GM19238 (cell line): ENCODE measurements around the gene GABRR3.

Experiments
- DNase-seq: peaks from one replicate; pipeline ENCODE4 v3.0.0; 2011; ENCODE audit warnings: low spot score; ENCODE audit not compliant: insufficient read length

GABRR3 gene

DNA sequence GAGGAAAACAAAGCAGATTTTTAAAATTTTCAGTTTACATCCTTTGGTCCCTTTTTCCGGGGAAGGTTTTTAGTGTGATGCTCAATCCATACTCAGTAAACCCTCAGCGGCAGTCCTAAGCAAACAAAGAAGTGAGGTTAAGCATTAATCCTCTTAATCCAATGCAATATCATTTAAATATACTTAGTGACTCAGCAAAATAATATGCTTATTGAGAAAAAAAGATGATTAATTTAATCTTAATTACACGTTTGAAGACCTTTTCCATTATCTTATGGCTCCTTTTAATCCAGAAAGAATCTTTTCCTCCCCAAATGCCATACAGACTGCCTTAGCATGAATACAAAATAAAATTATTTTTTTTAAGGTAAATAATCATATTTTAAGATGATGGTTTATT lies at the start of gene GABRR3:
Gene GABRR3, minus strand, starts transcription at position 108 of the 400 bp plus-strand sequence. CDS start 328 bp downstream, outside the sequence.
- no peak for DNase-seq

DNA sequence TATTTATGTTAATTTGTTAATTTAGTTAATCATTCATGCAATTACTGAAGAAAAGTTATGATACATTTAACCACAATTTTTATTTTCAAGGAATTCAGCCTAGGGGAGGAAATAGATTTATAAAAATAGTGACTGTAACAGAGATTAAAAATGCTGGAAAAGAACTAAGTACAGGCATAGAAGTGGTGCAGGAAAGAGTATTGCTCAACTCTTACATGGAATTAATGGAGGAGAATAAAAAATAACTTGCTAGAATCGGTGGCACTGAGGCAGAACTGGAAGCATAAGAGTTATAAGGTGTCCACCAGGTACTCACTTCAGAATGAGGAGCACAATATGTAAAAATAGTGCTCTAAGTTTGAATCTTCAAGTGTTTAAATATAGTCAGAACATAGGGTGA lies 38.4 kb upstream of the GABRR3 start:
- DNase-seq: no peak

DNA sequence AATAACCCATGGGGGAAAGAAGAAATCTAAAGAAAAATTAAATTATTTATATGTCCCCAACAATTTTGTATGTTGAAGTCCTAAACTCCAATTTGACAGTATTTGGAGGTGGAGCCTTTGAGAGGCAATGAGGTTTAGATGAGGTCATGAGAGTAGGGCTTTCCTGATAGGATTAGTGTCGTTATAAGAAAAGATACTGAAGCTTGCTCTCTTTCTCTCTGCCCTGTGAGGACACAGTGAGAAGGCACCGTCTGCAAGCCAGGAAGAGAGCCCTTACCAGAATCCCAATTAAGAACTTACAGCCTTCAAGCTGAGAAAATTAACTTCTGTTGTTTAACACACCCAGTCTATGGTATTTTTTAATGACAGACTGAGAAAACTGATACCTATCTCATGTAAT lies 35.7 kb upstream of the GABRR3 start:
- DNase-seq: no peak

DNA sequence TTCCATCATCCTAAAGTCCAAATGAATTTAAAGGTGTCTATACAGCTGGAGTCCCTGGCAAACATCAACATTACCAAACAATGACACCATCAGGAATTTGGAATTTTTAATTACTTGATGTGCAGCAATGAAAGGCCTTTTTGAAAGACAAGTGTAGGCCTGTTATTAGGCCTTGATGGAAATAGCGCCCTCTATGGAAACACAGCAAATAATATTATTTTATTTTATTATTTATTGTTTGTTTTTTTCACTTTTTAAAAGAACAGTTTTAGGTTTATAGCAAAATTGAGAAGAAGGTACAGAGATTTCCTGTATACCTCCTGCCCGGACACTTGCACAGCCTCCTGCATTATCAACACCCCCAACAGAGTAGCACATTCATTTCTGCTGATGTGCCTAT lies 33.7 kb upstream of the GABRR3 start:
- no peak for DNase-seq

GRCh38 chr3:98058244-98058960 lies 23.3 kb upstream of the GABRR3 start:
- DNase-seq: no peak

GRCh38 chr3:98057631-98058030 lies 22.5 kb upstream of the GABRR3 start:
- DNase-seq: no peak

DNA sequence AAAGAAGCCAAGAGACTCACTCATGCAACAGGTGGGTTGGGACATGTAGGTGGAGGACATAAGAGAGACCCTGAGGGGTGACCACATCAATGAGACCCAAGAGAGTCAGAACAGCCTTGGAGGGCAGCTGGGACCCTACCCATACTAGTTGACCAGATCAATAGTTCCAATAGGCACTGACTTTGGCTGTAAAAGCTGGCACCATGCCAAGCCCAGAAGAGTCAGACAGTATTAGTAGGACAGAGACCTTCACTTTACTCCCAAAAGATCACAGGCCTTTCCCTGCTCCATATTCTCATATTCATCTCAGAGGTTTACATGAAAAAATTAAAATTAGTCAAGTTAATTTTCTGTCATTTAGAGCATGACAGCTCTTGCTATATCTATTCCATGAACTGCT lies 20.9 kb upstream of the GABRR3 start:
- DNase-seq: no peak

- no peak for DNase-seq
Measured at GRCh38 chr3:98049271-98049670, 14.2 kb upstream of the GABRR3 start.

DNA sequence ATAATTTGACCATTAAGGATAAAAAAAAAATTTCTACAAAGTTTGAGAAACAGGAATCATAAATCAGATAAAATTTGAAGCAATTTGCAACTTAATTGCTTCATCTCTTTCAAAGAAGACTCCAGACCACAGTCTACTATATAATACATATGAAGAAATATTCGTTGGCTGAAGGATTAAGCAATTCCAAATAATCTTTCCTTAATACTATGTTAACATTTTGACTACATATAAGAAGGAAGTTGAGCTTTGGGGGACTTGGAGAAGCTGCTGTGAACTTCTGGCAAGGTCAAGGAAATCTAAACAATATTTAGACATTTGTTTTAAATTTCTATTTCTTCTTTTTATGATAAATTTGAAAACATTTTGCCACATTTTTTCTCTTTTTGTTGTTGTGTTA lies 13.5 kb upstream of the GABRR3 start:
- no peak for DNase-seq

DNA sequence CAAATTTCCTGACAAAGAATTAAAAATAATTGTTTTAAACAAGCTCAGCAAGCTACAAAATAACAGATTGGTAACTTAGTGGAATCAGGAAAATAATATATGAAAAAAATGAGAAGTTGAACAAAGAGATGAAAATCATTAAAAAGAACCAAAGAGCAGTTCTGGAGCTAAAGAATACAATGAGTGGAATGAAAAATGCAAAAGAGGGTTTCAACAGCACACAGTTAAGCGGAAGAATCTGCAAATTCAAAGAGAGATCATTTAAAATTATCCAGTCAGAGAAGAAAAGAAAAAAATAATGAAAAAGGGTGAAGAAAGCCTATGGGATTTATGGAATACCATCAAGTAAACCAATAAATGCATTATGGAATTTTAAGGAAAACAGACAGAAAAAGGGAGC lies 6.2 kb upstream of the GABRR3 start:
- no peak for DNase-seq

DNA sequence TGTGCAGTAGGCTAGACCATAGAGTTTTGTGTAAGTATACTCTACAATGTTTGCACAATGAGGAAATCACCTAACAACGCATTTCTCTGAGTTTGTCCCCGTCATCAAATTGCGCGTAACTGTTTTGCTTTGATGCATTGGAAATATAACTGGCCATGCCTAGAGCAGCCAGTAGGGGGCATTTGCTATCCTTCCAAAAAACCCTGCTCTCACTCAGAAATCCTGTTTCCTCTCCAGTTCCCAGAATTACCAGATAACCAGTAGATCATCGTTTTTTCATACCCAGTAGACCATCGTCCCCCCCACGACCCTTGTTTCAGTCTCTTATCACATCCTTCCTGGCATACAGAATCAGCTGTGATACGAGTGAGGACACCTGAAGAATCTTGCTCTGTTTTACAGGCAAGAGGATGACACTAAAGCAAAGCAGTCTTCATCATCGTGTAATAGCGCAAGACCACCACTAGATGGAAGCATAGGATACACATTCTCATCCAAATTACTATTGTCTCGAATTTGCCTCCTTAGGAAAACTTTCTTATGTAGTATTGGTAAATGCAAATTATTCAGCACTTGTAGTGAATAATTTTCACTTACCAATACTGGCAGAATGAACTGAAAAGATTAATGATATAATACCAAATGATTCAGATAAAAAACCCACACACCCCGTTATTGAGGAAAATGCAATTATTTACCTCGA lies 4.4 kb upstream of the GABRR3 start:
- peak; percentile 16 for DNase-seq

GRCh38 chr3:98038876-98039275 lies 3.8 kb upstream of the GABRR3 start:
- no peak for DNase-seq

GRCh38 chr3:98038286-98038685 lies 3.2 kb upstream of the GABRR3 start:
- DNase-seq: no peak

- DNase-seq: no peak
Measured at GRCh38 chr3:98034486-98034885, 629 bp downstream of the GABRR3 start.

- no peak for DNase-seq
Measured at GRCh38 chr3:98034036-98034435, 1.1 kb downstream of the GABRR3 start.

GRCh38 chr3:98032904-98033303 lies 2.2 kb downstream of the GABRR3 start:
- DNase-seq: no peak

GRCh38 chr3:98032265-98032664 lies 2.9 kb downstream of the GABRR3 start:
- no peak for DNase-seq

DNA sequence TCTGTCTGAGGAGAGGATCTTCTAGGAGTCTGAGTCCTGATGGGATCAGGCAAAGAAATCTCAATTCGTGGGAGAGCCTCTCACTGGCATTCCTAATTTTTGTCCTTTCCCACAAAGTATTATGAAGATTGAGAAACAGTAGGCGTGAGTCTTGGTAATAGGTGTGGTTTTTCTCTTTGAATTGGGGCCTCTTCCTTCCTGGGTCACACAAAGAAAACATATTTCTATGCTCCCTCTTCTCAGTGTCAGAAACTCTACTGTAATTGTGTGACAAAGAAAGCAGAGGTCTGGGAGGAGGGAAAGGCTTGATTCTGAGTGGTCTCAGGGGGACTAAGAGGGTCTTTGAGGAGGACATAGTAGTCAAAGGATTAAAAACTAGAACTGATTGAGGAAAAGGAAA lies 6.0 kb downstream of the GABRR3 start:
- DNase-seq: no peak

DNA sequence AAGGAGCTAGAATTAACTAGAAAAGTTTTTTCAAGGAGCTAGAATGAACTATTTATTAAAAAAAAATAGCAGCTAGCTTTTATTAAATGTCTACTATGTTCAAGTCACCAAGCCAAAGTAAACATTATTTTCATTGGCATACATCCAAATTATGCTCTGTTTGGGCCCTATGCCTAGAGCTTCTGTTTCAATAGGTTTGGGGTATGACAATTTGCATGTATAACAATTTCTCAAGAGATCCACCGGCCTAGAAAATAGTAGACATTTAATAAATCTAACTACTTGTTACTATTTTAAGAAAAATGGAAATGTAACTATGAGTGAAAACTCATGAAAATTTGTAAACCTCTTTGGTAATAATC lies 8.0 kb downstream of the GABRR3 start:
- no peak for DNase-seq

GRCh38 chr3:98026425-98027084 lies 8.6 kb downstream of the GABRR3 start:
- no peak for DNase-seq

DNA sequence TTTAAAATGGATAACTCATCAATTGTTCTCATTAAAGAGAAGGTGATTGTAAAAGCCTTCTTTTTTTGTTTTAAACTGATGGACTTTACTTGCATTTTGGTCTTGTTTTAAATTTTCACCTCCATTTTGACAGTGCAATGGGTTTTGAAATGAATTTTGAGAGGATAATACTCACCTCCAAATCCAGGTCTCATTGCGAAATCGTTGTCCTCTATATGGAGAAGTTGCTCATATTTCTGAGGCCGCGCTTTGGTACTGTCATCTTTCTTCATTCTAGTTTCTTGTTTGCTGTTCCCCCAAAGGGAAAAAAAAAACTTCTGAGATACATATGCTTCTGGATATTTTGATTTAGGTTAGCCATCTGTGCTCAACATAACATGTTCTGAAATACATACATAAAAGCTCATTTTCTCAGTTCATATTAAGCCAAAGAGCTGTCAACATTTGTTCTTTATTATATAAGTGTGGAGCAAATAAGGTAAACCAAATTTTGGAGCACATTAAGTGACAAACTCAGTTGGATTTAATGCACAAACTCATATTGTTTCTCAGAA lies 9.6 kb downstream of the GABRR3 start:
- no peak for DNase-seq
